ACC112 (cell line): Measurements from ENCODE around the gene HTATSF1.

Source experiments
- H2AFZ ChIP-seq: fragments of 200-600 bp; sonication (generic); one replicate; pipeline ENCODE4 v1.6.0; 2017; ENCODE audit warnings: antibody characterized with exemption, low read length; ENCODE audit not compliant: unreplicated experiment
- H3K27ac ChIP-seq: fragments of 200-600 bp; sonication (generic); 2 replicates; pipeline ENCODE4 v1.5.1; 2014; ENCODE audit warnings: low read depth, mild to moderate bottlenecking, antibody characterized with exemption, low read length, moderate library complexity
- H3K27me3 ChIP-seq: fragments of 200-600 bp; sonication (generic); 2 replicates; pipeline ENCODE4 v1.6.1; 2014; ENCODE audit warnings: mild to moderate bottlenecking, antibody characterized with exemption, low read length, moderate library complexity, mixed read lengths; ENCODE audit not compliant: insufficient read depth
- H3K36me3 ChIP-seq: fragments of 200-600 bp; sonication (generic); 2 replicates; pipeline ENCODE4 v1.6.1; 2016; ENCODE audit warnings: mild to moderate bottlenecking, antibody characterized with exemption, low read length, moderate library complexity, mixed read lengths; ENCODE audit not compliant: insufficient read depth
- H3K4me1 ChIP-seq: fragments of 200-600 bp; sonication (generic); one replicate; pipeline ENCODE4 v1.6.1; 2016; ENCODE audit warnings: low read length, mixed read lengths; ENCODE audit not compliant: insufficient read depth, unreplicated experiment, control insufficient read depth
- H3K4me3 ChIP-seq: fragments of 200-600 bp; sonication (generic); 2 replicates; pipeline ENCODE4 v1.5.1; 2014; ENCODE audit warnings: mild to moderate bottlenecking, low read depth, low read length
- H3K79me2 ChIP-seq: fragments of 200-600 bp; sonication (generic); one replicate; pipeline ENCODE4 v1.6.0; 2016; ENCODE audit warnings: low read length; ENCODE audit not compliant: control insufficient read depth, unreplicated experiment, insufficient read depth

Gene HTATSF1

GRCh38 chrX:136468391-136469103 lies 28.8 kb upstream of the HTATSF1 start:
- Histone ChIP-seq H3K27me3 (peaks cover 9% of the 10 kb centered on the region; the same call in 1 of the 2 replicates), H3K4me3 (no peak overlapping the region), H3K27ac (no peak overlapping the region), H3K36me3 (no peaks in the 10 kb centered on the region), H3K4me1 (no peaks in the 10 kb centered on the region), H3K79me2 (no peaks in the 10 kb centered on the region), H2AFZ (no peak overlapping the region)

- no peaks in the 10 kb centered on the region for H3K36me3 ChIP-seq
- no peaks in the 10 kb centered on the region for H3K4me1 ChIP-seq
- no peak overlapping the region for H3K27ac ChIP-seq
- H3K27me3 ChIP-seq = no peaks in the 10 kb centered on the region
- no peak overlapping the region for H2AFZ ChIP-seq
- H3K4me3 ChIP-seq = no peak overlapping the region
- no peaks in the 10 kb centered on the region for H3K79me2 ChIP-seq
These were observed 23.7 kb upstream of the HTATSF1 start for GRCh38 chrX:136473663-136474062.

GRCh38 chrX:136475236-136475635 lies 22.2 kb upstream of the HTATSF1 start:
- Histone ChIP-seq H3K36me3 (no peaks in the 10 kb centered on the region), H3K4me1 (no peaks in the 10 kb centered on the region), H3K27ac (no peak overlapping the region), H3K27me3 (no peaks in the 10 kb centered on the region), H2AFZ (no peak overlapping the region), H3K4me3 (no peak overlapping the region), H3K79me2 (no peaks in the 10 kb centered on the region)

- no peaks in the 10 kb centered on the region for H3K36me3 ChIP-seq
- no peak overlapping the region for H3K27ac ChIP-seq
- H2AFZ ChIP-seq = no peak overlapping the region
- H3K27me3 ChIP-seq = no peaks in the 10 kb centered on the region
- no peak overlapping the region for H3K4me3 ChIP-seq
- H3K4me1 ChIP-seq = no peaks in the 10 kb centered on the region
- no peaks in the 10 kb centered on the region for H3K79me2 ChIP-seq
These were observed 20.9 kb upstream of the HTATSF1 start for GRCh38 chrX:136476501-136476900.

GRCh38 chrX:136477026-136477425 lies 20.4 kb upstream of the HTATSF1 start:
- Histone ChIP-seq H3K4me1 (no peaks in the 10 kb centered on the region), H2AFZ (no peak overlapping the region), H3K4me3 (no peak overlapping the region), H3K27ac (no peak overlapping the region), H3K79me2 (no peaks in the 10 kb centered on the region), H3K27me3 (no peaks in the 10 kb centered on the region), H3K36me3 (no peaks in the 10 kb centered on the region)

- Histone ChIP-seq H3K36me3 (no peaks in the 10 kb centered on the region), H3K4me1 (no peaks in the 10 kb centered on the region), H2AFZ (no peak overlapping the region), H3K27ac (no peak overlapping the region), H3K27me3 (peaks cover 27% of the 10 kb centered on the region), H3K79me2 (no peaks in the 10 kb centered on the region), H3K4me3 (no peak overlapping the region)
These were observed 17.0 kb upstream of the HTATSF1 start for GRCh38 chrX:136480383-136480782.

GRCh38 chrX:136487647-136488046 lies 9.7 kb upstream of the HTATSF1 start, which contains the start of gene BRS3:
BRS3 (plus strand) TSS chrX:136487947; CDS start chrX:136488115, 168 bp downstream.
- peaks cover 69% of the 10 kb centered on the region for H3K27me3 ChIP-seq
- H3K36me3 ChIP-seq = no peaks in the 10 kb centered on the region
- no peaks in the 10 kb centered on the region for H3K79me2 ChIP-seq
- H3K27ac ChIP-seq = no peak within 1 kb of the TSS
- no peak within 1 kb of the TSS for H3K4me3 ChIP-seq
- no peak within 1 kb of the TSS for H2AFZ ChIP-seq
- H3K4me1 ChIP-seq = no peaks in the 10 kb centered on the region

- H3K4me3 ChIP-seq = no peak overlapping the region
- peaks cover 60% of the 10 kb centered on the region for H3K27me3 ChIP-seq
- no peaks in the 10 kb centered on the region for H3K36me3 ChIP-seq
- no peaks in the 10 kb centered on the region for H3K4me1 ChIP-seq
- H3K79me2 ChIP-seq = no peaks in the 10 kb centered on the region
- no peak overlapping the region for H2AFZ ChIP-seq
- H3K27ac ChIP-seq = no peak overlapping the region
These were observed 8.7 kb upstream of the HTATSF1 start for GRCh38 chrX:136488706-136489105.

- no peaks in the 10 kb centered on the region for H3K36me3 ChIP-seq
- peaks cover 31% of the 10 kb centered on the region for H3K27me3 ChIP-seq
- H2AFZ ChIP-seq = no peak overlapping the region
- H3K4me3 ChIP-seq = no peak overlapping the region
- no peaks in the 10 kb centered on the region for H3K4me1 ChIP-seq
- H3K27ac ChIP-seq = no peak overlapping the region
- H3K79me2 ChIP-seq = no peaks in the 10 kb centered on the region
These were observed 5.6 kb upstream of the HTATSF1 start for GRCh38 chrX:136491832-136492231.

- Histone ChIP-seq H3K4me1 (no peaks in the 10 kb centered on the region), H2AFZ (no peak overlapping the region), H3K79me2 (peaks cover 5% of the 10 kb centered on the region), H3K36me3 (no peaks in the 10 kb centered on the region), H3K27me3 (peaks cover 23% of the 10 kb centered on the region), H3K27ac (no peak overlapping the region), H3K4me3 (no peak overlapping the region)
These were observed 4.4 kb upstream of the HTATSF1 start for GRCh38 chrX:136493011-136493410.

GRCh38 chrX:136495043-136495442 lies 2.3 kb upstream of the HTATSF1 start:
- H3K4me3 ChIP-seq = no peak overlapping the region
- H3K27me3 ChIP-seq = peaks cover 3% of the 10 kb centered on the region
- H3K4me1 ChIP-seq = peaks cover 5% of the 10 kb centered on the region
- H3K36me3 ChIP-seq = no peaks in the 10 kb centered on the region; the same call in 1 of the 2 replicates
- no peak overlapping the region for H3K27ac ChIP-seq
- peaks cover 24% of the 10 kb centered on the region for H3K79me2 ChIP-seq
- H2AFZ ChIP-seq = no peak overlapping the region
